ENCODE data around the gene GLO1.

Gene GLO1

DNA sequence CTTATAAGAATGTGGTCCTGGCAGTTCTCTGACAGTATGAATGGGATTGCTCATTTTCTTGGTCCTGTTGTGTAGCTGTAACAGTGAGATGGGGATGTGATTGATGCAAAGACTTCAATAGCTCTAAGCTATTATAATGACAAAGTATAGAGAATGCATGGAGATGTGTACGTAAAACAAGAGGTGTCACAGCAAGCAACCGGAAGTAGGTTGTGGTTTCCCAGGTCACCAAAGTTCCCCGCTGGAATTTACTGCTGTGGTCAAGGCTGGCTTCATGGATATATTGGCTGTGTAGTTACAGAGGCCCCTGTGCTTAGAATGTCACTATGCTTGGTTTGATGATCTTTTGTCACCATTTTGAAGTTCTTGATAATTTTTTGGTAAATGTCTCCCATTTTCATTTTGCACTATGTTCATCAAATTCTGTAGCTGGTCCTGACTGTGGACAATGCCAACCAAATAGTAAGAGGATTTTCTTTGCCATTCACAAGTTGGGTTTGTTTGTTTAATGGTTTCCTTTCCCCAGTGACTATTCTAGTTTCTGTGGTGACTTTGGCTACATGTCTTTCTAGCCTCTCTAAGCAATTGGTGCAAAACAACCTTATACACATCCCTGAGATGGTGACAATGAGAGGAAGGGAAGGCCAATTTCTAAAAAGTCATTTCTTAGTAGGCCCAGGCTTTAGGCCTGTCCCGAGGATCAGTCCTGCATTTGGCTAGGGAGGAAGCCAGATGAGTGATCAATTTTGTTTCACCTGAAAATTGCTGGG, 22.7 kb upstream of the GLO1 start:
- ATAC-seq: no peak
- TF ChIP-seq CSDC2 (CRISPR knock-in tag; IDR thresholded peaks at IDR 0.05) (no peak), ZC3H10 (CRISPR knock-in tag; IDR thresholded peaks at IDR 0.05) (no peak), TCF4 (CRISPR knock-in tag; IDR thresholded peaks at IDR 0.05; ENCODE audit: borderline replicate concordance) (no peak), ESRRG (CRISPR knock-in tag; IDR thresholded peaks at IDR 0.05) (no peak), TOX (CRISPR knock-in tag; IDR thresholded peaks at IDR 0.05; ENCODE audit: borderline replicate concordance) (no peak), SNAI2 (CRISPR knock-in tag; IDR thresholded peaks at IDR 0.05) (no peak), BACH2 (CRISPR knock-in tag; IDR thresholded peaks at IDR 0.05; ENCODE audit: borderline replicate concordance) (no peak), GLIS3 (CRISPR knock-in tag; IDR thresholded peaks at IDR 0.05) (no peak), ARNTL (CRISPR knock-in tag; IDR thresholded peaks at IDR 0.05; ENCODE audit: borderline replicate concordance, low read depth) (no peak), RARB (CRISPR knock-in tag; IDR thresholded peaks at IDR 0.05) (no peak), ZFP30 (CRISPR knock-in tag; IDR thresholded peaks at IDR 0.05) (no peak), ZFP3 (CRISPR knock-in tag; IDR thresholded peaks at IDR 0.05) (no peak), ZNF70 (CRISPR knock-in tag; IDR thresholded peaks at IDR 0.05) (no peak)
- TF ChIP-seq, protein P1, sequence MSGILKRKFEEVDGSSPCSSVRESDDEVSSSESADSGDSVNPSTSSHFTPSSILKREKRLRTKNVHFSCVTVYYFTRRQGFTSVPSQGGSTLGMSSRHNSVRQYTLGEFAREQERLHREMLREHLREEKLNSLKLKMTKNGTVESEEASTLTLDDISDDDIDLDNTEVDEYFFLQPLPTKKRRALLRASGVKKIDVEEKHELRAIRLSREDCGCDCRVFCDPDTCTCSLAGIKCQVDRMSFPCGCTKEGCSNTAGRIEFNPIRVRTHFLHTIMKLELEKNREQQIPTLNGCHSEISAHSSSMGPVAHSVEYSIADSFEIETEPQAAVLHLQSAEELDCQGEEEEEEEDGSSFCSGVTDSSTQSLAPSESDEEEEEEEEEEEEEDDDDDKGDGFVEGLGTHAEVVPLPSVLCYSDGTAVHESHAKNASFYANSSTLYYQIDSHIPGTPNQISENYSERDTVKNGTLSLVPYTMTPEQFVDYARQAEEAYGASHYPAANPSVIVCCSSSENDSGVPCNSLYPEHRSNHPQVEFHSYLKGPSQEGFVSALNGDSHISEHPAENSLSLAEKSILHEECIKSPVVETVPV (CRISPR knock-in tag; IDR thresholded peaks at IDR 0.05): no peak
- TF ChIP-seq, protein P2, sequence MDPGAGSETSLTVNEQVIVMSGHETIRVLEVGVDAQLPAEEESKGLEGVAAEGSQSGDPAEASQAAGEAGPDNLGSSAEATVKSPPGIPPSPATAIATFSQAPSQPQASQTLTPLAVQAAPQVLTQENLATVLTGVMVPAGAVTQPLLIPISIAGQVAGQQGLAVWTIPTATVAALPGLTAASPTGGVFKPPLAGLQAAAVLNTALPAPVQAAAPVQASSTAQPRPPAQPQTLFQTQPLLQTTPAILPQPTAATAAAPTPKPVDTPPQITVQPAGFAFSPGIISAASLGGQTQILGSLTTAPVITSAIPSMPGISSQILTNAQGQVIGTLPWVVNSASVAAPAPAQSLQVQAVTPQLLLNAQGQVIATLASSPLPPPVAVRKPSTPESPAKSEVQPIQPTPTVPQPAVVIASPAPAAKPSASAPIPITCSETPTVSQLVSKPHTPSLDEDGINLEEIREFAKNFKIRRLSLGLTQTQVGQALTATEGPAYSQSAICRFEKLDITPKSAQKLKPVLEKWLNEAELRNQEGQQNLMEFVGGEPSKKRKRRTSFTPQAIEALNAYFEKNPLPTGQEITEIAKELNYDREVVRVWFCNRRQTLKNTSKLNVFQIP (CRISPR knock-in tag; IDR thresholded peaks at IDR 0.05; ENCODE audit: borderline replicate concordance, low read depth): no peak

DNA sequence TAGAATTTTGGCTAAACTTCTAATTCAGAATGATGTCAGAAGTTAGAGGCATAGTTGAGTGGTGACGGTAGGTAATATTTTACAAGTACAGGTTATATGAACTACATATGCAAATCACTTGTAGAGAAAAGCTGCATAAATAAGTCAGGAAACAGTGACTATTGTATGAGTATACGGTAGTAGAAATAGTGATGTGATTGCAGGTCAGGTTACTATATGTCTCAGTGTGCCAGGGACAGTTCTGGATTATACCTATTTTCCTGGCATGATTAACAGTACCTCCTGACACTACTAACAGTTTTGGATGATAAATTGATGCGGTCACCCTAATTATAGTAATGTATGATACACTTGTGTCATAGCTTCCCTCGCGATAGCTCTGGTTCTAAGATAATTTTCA, 21.4 kb upstream of the GLO1 start:
- TF ChIP-seq OSR1 (CRISPR knock-in tag; IDR thresholded peaks at IDR 0.05) (no peak), BACH2 (CRISPR knock-in tag; IDR thresholded peaks at IDR 0.05; ENCODE audit: borderline replicate concordance) (no peak), ISL1 (CRISPR knock-in tag; IDR thresholded peaks at IDR 0.05) (no peak), TCF4 (CRISPR knock-in tag; IDR thresholded peaks at IDR 0.05; ENCODE audit: borderline replicate concordance) (no peak), CSDC2 (CRISPR knock-in tag; IDR thresholded peaks at IDR 0.05) (no peak), ZNF565 (CRISPR knock-in tag; conservative IDR thresholded peaks at IDR 0.05; ENCODE audit: low read depth) (no peak), SNAI2 (CRISPR knock-in tag; IDR thresholded peaks at IDR 0.05) (no peak), GLIS3 (CRISPR knock-in tag; IDR thresholded peaks at IDR 0.05) (no peak), ESRRG (CRISPR knock-in tag; IDR thresholded peaks at IDR 0.05) (no peak), ZNF70 (CRISPR knock-in tag; IDR thresholded peaks at IDR 0.05) (no peak), ZNF8 (CRISPR knock-in tag; IDR thresholded peaks at IDR 0.05) (no peak), RARB (CRISPR knock-in tag; IDR thresholded peaks at IDR 0.05) (no peak), ZFP30 (CRISPR knock-in tag; IDR thresholded peaks at IDR 0.05) (no peak), ZFP3 (CRISPR knock-in tag; IDR thresholded peaks at IDR 0.05) (no peak), ZC3H10 (CRISPR knock-in tag; IDR thresholded peaks at IDR 0.05) (no peak), PPARA (CRISPR knock-in tag; IDR thresholded peaks at IDR 0.05; ENCODE audit: borderline replicate concordance) (no peak)
- TF ChIP-seq, protein P3, sequence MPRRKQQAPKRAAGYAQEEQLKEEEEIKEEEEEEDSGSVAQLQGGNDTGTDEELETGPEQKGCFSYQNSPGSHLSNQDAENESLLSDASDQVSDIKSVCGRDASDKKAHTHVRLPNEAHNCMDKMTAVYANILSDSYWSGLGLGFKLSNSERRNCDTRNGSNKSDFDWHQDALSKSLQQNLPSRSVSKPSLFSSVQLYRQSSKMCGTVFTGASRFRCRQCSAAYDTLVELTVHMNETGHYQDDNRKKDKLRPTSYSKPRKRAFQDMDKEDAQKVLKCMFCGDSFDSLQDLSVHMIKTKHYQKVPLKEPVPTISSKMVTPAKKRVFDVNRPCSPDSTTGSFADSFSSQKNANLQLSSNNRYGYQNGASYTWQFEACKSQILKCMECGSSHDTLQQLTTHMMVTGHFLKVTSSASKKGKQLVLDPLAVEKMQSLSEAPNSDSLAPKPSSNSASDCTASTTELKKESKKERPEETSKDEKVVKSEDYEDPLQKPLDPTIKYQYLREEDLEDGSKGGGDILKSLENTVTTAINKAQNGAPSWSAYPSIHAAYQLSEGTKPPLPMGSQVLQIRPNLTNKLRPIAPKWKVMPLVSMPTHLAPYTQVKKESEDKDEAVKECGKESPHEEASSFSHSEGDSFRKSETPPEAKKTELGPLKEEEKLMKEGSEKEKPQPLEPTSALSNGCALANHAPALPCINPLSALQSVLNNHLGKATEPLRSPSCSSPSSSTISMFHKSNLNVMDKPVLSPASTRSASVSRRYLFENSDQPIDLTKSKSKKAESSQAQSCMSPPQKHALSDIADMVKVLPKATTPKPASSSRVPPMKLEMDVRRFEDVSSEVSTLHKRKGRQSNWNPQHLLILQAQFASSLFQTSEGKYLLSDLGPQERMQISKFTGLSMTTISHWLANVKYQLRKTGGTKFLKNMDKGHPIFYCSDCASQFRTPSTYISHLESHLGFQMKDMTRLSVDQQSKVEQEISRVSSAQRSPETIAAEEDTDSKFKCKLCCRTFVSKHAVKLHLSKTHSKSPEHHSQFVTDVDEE (CRISPR knock-in tag; IDR thresholded peaks at IDR 0.05): no peak
- TF ChIP-seq, protein P1 (CRISPR knock-in tag; IDR thresholded peaks at IDR 0.05): no peak
- TF ChIP-seq, protein P4, sequence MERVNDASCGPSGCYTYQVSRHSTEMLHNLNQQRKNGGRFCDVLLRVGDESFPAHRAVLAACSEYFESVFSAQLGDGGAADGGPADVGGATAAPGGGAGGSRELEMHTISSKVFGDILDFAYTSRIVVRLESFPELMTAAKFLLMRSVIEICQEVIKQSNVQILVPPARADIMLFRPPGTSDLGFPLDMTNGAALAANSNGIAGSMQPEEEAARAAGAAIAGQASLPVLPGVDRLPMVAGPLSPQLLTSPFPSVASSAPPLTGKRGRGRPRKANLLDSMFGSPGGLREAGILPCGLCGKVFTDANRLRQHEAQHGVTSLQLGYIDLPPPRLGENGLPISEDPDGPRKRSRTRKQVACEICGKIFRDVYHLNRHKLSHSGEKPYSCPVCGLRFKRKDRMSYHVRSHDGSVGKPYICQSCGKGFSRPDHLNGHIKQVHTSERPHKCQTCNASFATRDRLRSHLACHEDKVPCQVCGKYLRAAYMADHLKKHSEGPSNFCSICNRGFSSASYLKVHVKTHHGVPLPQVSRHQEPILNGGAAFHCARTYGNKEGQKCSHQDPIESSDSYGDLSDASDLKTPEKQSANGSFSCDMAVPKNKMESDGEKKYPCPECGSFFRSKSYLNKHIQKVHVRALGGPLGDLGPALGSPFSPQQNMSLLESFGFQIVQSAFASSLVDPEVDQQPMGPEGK (CRISPR knock-in tag; IDR thresholded peaks at IDR 0.05; ENCODE audit: borderline replicate concordance): no peak
- no peak for ATAC-seq

Data from SK-N-SH treated with all-trans-retinoic acid at 6 μM for 48 hours (cell line).